Measurements from ENCODE around the gene PIBF1. TPM values are rescaled to one million over a fixed set of nuclear protein-coding genes. Genes with fewer than 3 reads are reported as not detected.
"Not testable (repeated sequence)": the region's sequence is repeated elsewhere in the genome, so short reads cannot be mapped to it uniquely, and the experiment has no call there.

PIBF1 gene, protein sequence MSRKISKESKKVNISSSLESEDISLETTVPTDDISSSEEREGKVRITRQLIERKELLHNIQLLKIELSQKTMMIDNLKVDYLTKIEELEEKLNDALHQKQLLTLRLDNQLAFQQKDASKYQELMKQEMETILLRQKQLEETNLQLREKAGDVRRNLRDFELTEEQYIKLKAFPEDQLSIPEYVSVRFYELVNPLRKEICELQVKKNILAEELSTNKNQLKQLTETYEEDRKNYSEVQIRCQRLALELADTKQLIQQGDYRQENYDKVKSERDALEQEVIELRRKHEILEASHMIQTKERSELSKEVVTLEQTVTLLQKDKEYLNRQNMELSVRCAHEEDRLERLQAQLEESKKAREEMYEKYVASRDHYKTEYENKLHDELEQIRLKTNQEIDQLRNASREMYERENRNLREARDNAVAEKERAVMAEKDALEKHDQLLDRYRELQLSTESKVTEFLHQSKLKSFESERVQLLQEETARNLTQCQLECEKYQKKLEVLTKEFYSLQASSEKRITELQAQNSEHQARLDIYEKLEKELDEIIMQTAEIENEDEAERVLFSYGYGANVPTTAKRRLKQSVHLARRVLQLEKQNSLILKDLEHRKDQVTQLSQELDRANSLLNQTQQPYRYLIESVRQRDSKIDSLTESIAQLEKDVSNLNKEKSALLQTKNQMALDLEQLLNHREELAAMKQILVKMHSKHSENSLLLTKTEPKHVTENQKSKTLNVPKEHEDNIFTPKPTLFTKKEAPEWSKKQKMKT
- total RNA-seq: 20.9 and 21.2 TPM in 2 replicates

DNA sequence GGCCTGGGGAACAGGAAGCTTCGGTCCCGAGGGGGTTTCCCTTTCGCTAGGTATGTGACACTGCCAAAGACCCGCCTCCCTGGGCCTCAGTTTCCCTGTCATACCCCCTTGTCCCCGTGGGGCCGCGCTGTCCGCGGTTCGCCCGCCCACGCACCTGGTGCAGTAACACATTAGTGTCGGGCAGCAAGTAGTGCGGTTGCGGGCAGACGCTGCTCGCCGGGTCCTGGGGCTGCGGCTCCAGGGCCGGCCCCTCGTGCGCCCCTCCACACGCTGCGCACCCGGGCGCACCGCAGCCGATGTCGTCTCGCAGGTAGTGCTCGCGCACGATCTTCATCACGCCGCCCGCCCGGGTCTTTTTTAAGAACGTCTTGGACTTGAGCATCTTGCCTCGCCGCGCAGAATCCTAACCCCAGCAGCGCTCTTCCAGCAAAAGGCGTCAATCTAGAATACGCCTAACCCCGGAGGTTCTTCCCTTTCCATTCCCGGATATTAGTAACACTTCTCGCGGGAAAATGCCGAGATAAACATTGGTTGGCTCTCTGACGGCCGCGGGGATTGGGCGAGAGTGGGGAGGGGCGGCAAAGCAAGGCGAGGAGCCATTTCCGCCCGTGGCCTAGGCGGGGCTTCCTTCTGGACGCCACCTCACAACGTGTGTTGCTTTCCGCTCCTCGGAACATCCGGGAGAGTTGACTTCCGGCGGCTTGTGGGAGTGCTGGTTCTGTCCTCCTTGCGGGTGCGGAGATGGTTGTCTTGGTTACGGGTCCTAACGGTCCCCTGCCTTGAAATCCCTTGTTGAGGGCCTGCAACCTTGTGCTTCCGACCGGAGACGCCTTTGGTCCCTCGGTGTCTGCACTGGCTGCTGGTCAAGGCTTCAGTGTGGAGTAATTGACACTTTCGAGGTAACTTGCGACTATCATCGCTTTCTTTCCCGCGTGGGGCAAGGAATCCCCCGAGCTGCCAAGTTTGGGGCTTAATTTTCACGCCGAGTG lies at the start of gene PIBF1, which contains the start of gene DIS3:
PIBF1 (plus strand) TSS at position 683 of the 989 bp plus-strand sequence. CDS start 1,337 bp downstream, outside the sequence.
DIS3 (minus strand) TSS at position 450 of the 989 bp plus-strand sequence; CDS start at position 382, 68 bp downstream.
- peaks cover 65% of the 10 kb centered on the region for H3K4me1 Mint-ChIP-seq (ENCODE audit: low read depth)
- intact Hi-C loops (cut with micrococcal nuclease): loop anchor here (1.0 to 2.0 kb wide), 5 partner anchors 23 to 1354 kb away; partner anchors contain the start of genes BORA, KLF5 and MZT1
- peak; percentile 97 for DNase-seq (ENCODE audit: low spot score)
- H3K4me3 Mint-ChIP-seq: peak within 1 kb of the TSS; percentile 100
- H3K36me3 Mint-ChIP-seq (ENCODE audit: low read depth): peaks cover 39% of the 10 kb centered on the region
- no peaks in the 10 kb centered on the region for H3K9me3 Mint-ChIP-seq
- no peaks in the 10 kb centered on the region for H3K27me3 Mint-ChIP-seq (ENCODE audit: insufficient read depth)
- H3K27ac Mint-ChIP-seq: peak within 1 kb of the TSS; percentile 100

DNA sequence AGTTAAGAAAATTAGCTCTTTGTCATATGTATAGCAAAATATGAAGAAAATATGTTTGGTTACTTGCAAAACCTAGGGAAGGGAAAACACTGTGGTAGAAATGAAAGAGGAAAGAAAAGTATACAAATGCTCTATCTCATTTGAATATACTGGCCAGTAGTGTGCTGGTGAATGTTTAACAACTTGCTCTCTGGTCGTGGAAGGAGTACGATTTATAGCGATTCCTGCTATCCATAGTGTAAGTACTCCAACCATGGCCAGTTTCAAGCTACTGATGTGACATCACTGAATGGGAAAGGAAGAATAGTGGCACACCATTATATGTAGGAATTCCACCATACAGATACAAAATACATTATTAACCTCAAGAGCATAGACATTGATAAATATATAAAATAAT lies 44.9 kb upstream of the PIBF1 start:
- H3K36me3 Mint-ChIP-seq (ENCODE audit: low read depth): peaks cover 50% of the 10 kb centered on the region
- no peak overlapping the region for H3K27ac Mint-ChIP-seq
- H3K9me3 Mint-ChIP-seq: no peaks in the 10 kb centered on the region
- H3K27me3 Mint-ChIP-seq (ENCODE audit: insufficient read depth): no peaks in the 10 kb centered on the region
- intact Hi-C loops (cut with micrococcal nuclease): no loop called here
- H3K4me1 Mint-ChIP-seq (ENCODE audit: low read depth): peaks cover 32% of the 10 kb centered on the region
- no peak for DNase-seq (ENCODE audit: low spot score)
- no peak overlapping the region for H3K4me3 Mint-ChIP-seq

DNA sequence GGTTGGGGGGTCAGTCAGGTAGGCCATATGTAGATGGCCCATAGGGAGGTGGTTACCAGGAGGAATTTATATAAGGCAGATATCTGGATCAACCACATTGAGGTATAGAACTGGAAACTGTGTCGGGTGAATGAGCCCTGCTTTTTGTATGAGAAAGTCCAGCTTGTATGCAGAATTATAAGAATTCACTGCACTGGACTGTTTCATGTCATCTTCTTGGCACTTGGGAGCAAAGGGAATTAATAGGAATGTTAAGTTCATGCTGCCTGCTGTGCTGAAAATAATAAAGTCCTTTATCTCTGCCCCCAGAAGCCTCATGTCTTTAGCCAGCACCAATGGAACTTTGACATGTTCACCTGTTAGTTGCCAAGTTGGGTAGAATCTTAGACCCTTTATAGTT lies 41.9 kb upstream of the PIBF1 start:
- intact Hi-C loops (cut with micrococcal nuclease): no loop called here
- H3K4me3 Mint-ChIP-seq: no peak overlapping the region
- no peak overlapping the region for H3K27ac Mint-ChIP-seq
- H3K36me3 Mint-ChIP-seq (ENCODE audit: low read depth): peaks cover 41% of the 10 kb centered on the region
- H3K4me1 Mint-ChIP-seq (ENCODE audit: low read depth): peaks cover 25% of the 10 kb centered on the region
- no peak for DNase-seq (ENCODE audit: low spot score)
- H3K9me3 Mint-ChIP-seq: no peaks in the 10 kb centered on the region
- no peaks in the 10 kb centered on the region for H3K27me3 Mint-ChIP-seq (ENCODE audit: insufficient read depth)

DNA sequence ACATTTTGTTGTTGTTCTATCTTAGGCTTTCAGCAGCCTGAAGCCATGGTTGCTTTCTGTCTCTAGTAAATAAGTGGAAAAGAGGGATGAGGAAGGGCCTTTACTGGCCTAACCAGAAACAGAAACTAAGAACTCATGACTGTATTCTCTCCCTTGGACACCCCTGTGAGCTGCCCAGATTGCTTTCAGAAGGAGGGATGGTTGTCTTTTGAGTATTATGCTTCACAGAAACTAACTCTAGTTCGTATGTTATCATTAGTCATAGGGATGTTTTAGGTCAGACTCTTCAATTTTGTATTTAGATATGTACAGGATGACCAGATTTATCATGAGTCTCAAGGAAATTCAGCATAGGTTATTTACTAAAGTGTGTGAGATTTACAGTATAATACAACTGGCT lies 36.7 kb upstream of the PIBF1 start:
- no peaks in the 10 kb centered on the region for H3K9me3 Mint-ChIP-seq

DNA sequence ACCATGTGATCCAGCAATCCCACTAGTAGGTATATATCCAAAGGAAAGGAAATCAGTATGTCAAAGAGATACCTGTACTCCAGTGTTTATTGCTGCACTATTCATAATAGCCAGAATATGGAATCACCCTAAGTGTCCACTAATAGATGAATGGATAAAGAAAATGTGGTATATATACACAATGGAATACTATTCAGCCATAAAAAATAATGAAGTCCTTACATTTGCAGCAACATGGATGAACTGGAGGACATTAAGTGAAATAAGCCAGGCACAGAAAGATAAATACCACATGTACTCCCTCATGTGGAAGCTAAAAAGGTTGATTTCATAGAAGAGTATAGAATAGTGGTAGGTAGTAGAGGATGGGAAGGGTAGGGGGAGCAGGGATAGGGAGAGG lies 30.7 kb upstream of the PIBF1 start:
- no peak for DNase-seq (ENCODE audit: low spot score)
- H3K27ac Mint-ChIP-seq: no peak overlapping the region
- H3K9me3 Mint-ChIP-seq: no peaks in the 10 kb centered on the region
- no peaks in the 10 kb centered on the region for H3K27me3 Mint-ChIP-seq (ENCODE audit: insufficient read depth)
- intact Hi-C loops (cut with micrococcal nuclease): no loop called here
- H3K4me3 Mint-ChIP-seq: no peak overlapping the region
- peaks cover 55% of the 10 kb centered on the region for H3K36me3 Mint-ChIP-seq (ENCODE audit: low read depth)
- H3K4me1 Mint-ChIP-seq (ENCODE audit: low read depth): peaks cover 19% of the 10 kb centered on the region

More for the DNA sequence above, 36.7 kb upstream of the PIBF1 start:
- Mint-ChIP-seq H3K4me3 (no peak overlapping the region), H3K4me1 (ENCODE audit: low read depth) (peaks cover 28% of the 10 kb centered on the region), H3K27me3 (ENCODE audit: insufficient read depth) (no peaks in the 10 kb centered on the region), H3K36me3 (ENCODE audit: low read depth) (peaks cover 43% of the 10 kb centered on the region), H3K27ac (no peak overlapping the region)
- intact Hi-C loops (cut with micrococcal nuclease): no loop called here
- no peak for DNase-seq (ENCODE audit: low spot score)

DNA sequence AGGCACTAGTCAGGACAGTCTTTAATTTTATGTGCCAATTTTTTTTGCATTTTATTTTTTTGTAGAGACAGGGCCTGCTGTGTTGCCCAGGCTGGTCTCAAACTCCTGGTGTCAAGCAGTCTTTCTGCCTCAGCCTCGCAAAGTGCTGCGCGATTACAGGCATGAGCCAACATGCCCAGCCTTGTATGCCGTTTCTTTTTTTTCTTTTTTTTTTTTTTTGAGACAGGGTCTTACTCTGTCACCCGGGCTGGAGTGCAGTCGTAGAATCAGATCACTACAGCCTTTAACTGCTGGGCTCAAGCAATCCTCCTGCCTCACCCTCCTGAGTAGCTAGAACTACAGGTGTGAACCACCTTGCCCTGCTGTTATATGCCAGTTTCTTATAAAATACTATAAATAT lies 27.8 kb upstream of the PIBF1 start:
- H3K4me3 Mint-ChIP-seq: no peak overlapping the region
- H3K4me1 Mint-ChIP-seq (ENCODE audit: low read depth): no peaks in the 10 kb centered on the region
- no peaks in the 10 kb centered on the region for H3K27me3 Mint-ChIP-seq (ENCODE audit: insufficient read depth)
- H3K9me3 Mint-ChIP-seq: no peaks in the 10 kb centered on the region
- DNase-seq (ENCODE audit: low spot score): no peak
- H3K27ac Mint-ChIP-seq: no peak overlapping the region
- intact Hi-C loops (cut with micrococcal nuclease): no loop called here
- peaks cover 49% of the 10 kb centered on the region for H3K36me3 Mint-ChIP-seq (ENCODE audit: low read depth)

DNA sequence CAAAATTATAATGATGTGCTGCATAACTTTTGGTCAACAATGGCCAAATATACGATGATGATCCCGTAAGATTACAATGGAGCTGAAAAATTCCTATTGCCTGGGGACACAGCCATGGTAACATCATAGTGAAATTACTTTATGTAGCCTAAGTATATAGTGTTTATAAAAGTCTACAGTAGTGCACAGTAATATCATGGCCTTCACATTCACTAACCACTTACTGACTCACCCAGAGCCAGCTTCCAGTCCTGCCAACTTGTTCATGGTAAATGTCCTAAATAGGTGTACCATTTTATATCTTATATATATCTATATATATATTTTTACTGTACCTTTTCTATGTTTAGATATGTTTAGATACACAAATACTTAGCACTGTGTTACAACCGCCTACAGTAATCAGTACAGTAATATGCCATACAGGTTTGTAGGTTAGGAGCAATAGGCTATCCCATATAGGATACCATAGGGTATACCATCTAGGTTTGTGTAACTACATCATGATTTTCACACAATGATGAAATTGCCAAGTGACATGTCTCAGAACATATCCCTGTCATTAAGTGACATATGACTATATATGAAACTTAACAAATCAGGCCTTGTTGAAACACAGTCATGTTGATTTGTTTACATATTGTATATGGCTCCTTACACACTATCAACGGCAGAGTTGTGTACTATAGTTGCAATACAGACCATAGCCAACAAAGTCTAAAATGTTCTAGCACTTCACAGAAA lies 24.0 kb upstream of the PIBF1 start:
- peaks cover 39% of the 10 kb centered on the region for H3K36me3 Mint-ChIP-seq (ENCODE audit: low read depth)
- intact Hi-C loops (cut with micrococcal nuclease): loop anchor here (2.0 kb wide), 1 partner anchor 23 kb away; the partner anchor contains the start of gene DIS3
- no peak overlapping the region for H3K27ac Mint-ChIP-seq
- H3K27me3 Mint-ChIP-seq (ENCODE audit: insufficient read depth): no peaks in the 10 kb centered on the region
- H3K4me1 Mint-ChIP-seq (ENCODE audit: low read depth): no peaks in the 10 kb centered on the region
- H3K4me3 Mint-ChIP-seq: no peak overlapping the region
- no peaks in the 10 kb centered on the region for H3K9me3 Mint-ChIP-seq
- no peak for DNase-seq (ENCODE audit: low spot score)

DNA sequence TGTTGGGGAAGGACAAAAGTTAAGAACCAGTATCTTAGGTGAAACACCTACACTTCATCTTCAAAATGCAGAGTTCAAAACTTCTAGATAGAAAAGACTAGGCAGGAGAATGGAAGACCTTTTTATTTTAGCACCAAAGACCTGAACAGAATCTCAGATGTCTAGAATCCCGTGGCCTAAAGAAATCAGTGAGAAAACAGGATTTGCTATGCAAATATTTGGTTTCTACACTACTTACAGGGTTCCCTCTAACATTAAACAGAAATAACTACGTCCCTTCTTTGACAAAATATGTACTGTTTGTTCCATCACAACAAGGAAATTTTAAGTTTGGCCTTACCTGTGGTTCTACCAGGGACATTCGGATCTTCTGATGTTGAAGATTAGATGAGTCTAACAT lies 21.7 kb upstream of the PIBF1 start:
- no peak overlapping the region for H3K4me3 Mint-ChIP-seq
- H3K36me3 Mint-ChIP-seq (ENCODE audit: low read depth): peaks cover 50% of the 10 kb centered on the region
- no peak overlapping the region for H3K27ac Mint-ChIP-seq
- H3K27me3 Mint-ChIP-seq (ENCODE audit: insufficient read depth): no peaks in the 10 kb centered on the region
- no peak for DNase-seq (ENCODE audit: low spot score)
- no peaks in the 10 kb centered on the region for H3K4me1 Mint-ChIP-seq (ENCODE audit: low read depth)
- intact Hi-C loops (cut with micrococcal nuclease): no loop called here
- no peaks in the 10 kb centered on the region for H3K9me3 Mint-ChIP-seq

DNA sequence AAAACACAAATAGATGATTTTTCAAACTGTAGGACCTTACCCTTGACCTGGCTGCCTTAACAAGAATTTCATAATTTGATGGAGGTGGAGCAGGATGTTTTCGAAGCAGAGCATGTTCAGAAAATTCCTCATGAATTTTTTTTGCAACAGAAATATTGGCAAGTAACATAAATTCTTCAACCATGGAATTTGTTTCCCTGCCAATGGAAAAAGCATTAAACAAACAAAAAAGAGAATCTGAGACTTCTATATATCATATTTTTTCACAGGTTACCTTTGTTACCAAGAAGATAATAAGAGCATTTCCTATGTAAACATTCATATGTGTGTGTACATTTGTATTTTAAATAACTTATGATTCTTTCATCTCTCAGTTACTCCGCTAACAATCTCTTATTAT lies 18.5 kb upstream of the PIBF1 start:
- no peak for DNase-seq (ENCODE audit: low spot score)
- H3K36me3 Mint-ChIP-seq (ENCODE audit: low read depth): peaks cover 62% of the 10 kb centered on the region
- H3K27ac Mint-ChIP-seq: no peak overlapping the region
- no peak overlapping the region for H3K4me3 Mint-ChIP-seq
- intact Hi-C loops (cut with micrococcal nuclease): no loop called here
- no peaks in the 10 kb centered on the region for H3K27me3 Mint-ChIP-seq (ENCODE audit: insufficient read depth)
- no peaks in the 10 kb centered on the region for H3K9me3 Mint-ChIP-seq
- H3K4me1 Mint-ChIP-seq (ENCODE audit: low read depth): peaks cover 9% of the 10 kb centered on the region

DNA sequence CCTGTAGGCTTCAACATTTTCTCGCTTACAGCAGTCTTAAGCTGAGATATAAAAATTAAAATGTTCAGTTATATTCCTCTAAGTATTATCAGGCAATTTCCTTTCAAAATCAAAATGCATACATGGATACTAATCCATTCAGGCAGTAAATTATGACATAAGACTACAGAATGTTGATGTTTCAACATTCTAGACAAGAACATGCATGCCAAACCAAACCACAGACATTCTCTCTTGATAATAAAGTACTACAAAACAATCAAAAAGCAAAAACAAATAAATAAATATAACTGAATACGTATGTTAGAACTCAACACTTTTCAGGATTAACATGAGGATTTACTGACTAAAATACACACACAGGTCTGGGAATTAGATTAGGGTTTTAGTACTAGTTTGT lies 7.9 kb upstream of the PIBF1 start:
- Mint-ChIP-seq H3K4me3 (no peak overlapping the region), H3K36me3 (ENCODE audit: low read depth) (peaks cover 60% of the 10 kb centered on the region), H3K27ac (no peak overlapping the region), H3K9me3 (no peaks in the 10 kb centered on the region), H3K4me1 (ENCODE audit: low read depth) (peaks cover 31% of the 10 kb centered on the region), H3K27me3 (ENCODE audit: insufficient read depth) (no peaks in the 10 kb centered on the region)
- intact Hi-C loops (cut with micrococcal nuclease): no loop called here
- no peak for DNase-seq (ENCODE audit: low spot score)

DNA sequence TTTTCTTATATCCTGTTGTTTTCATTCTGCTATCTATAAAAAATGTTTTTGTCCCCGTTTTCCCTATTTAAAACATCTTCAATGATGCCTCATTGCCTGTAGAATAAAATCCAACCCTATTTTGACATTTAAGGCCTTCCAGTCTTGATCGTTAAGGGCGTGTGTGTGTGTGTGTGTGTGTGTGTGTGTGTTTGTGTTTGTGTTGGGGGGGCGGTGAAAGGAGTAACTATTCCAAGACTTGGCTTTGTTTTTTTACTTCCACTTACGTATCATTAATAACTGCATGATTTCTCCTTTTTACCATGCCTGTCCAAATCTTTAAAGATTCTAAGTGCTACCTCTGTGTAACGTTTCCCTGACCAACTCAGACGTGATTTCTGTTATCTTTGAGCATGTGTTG lies 784 bp downstream of the PIBF1 start:
- H3K36me3 Mint-ChIP-seq (ENCODE audit: low read depth): peaks cover 30% of the 10 kb centered on the region
- no peaks in the 10 kb centered on the region for H3K27me3 Mint-ChIP-seq (ENCODE audit: insufficient read depth)
- no peak for DNase-seq (ENCODE audit: low spot score)
- H3K27ac Mint-ChIP-seq: peak overlapping the region; percentile 100
- H3K4me1 Mint-ChIP-seq (ENCODE audit: low read depth): peaks cover 56% of the 10 kb centered on the region
- H3K4me3 Mint-ChIP-seq: peak overlapping the region; percentile 100
- intact Hi-C loops (cut with micrococcal nuclease): loop anchor here (1.0 to 2.0 kb wide), 3 partner anchors 276 to 1353 kb away; partner anchors contain the start of gene KLF5
- no peaks in the 10 kb centered on the region for H3K9me3 Mint-ChIP-seq

DNA sequence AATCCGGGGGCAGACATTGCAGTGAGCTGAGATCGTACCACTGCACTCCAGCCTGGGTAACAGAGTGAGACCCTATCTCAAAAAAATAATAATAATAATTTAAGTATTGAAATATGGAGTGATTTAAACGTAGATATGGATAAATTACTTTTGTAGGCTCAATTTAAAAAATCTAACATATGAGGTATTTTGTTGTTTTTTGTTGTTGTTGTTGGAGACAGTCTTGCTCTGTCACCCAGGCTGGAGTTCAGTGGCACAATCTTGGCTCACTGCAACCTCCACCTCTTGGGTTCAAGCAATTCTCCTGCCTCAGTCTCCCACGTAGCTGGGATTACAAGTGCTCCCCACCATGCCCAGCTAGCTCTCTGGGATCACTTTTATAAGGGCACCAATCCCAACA lies 2.7 kb downstream of the PIBF1 start:
- Mint-ChIP-seq H3K4me1 (ENCODE audit: low read depth) (peaks cover 45% of the 10 kb centered on the region), H3K36me3 (ENCODE audit: low read depth) (peaks cover 31% of the 10 kb centered on the region)
- DNase-seq (ENCODE audit: low spot score); H3K9me3 Mint-ChIP-seq; H3K27me3 Mint-ChIP-seq (ENCODE audit: insufficient read depth); intact Hi-C loops (cut with micrococcal nuclease); H3K4me3 Mint-ChIP-seq; H3K27ac Mint-ChIP-seq: not testable (repeated sequence)
